Liver (tissue), 3 donors: Measurements from ENCODE around the gene VPS26C.

Source experiments
- EGR1 ChIP-seq, 2 donors: IDR thresholded peaks; 2 replicates each; pipeline ENCODE4 v1.6.1; 2016 to 2018; ENCODE audit warnings: antibody characterized with exemption in 2 of 2, low read depth in 2 of 2
- GABPA ChIP-seq, 2 donors: IDR thresholded peaks in 1 of 2; conservative IDR thresholded peaks in 1 of 2; 2 replicates each; pipeline ENCODE4 v1.6.1; 2016; ENCODE audit warnings: antibody characterized with exemption in 2 of 2, mild to moderate bottlenecking in 1 of 2, moderate library complexity in 1 of 2
- JUND ChIP-seq, 2 donors: IDR thresholded peaks; 2 replicates each; pipeline ENCODE4 v1.6.1; 2016; ENCODE audit warnings: antibody characterized with exemption in 2 of 2
- NR2F2 ChIP-seq: IDR thresholded peaks from 2 replicates; pipeline ENCODE4 v1.6.1; 2016; ENCODE audit warnings: antibody characterized with exemption
- RAD21 ChIP-seq, 2 donors: IDR thresholded peaks; 2 replicates each; pipeline ENCODE4 v1.6.1; 2016; ENCODE audit warnings: antibody characterized with exemption in 2 of 2, mild to moderate bottlenecking in 2 of 2
- SP1 ChIP-seq: IDR thresholded peaks from 2 replicates; pipeline ENCODE4 v1.6.1; 2018; ENCODE audit warnings: antibody characterized with exemption, mild to moderate bottlenecking
- TAF1 ChIP-seq: conservative IDR thresholded peaks from 2 replicates; pipeline ENCODE4 v1.6.1; 2016; ENCODE audit warnings: antibody characterized with exemption, mild to moderate bottlenecking
- YY1 ChIP-seq: IDR thresholded peaks from 2 replicates; pipeline ENCODE4 v1.6.1; 2016; ENCODE audit warnings: antibody characterized with exemption, mild to moderate bottlenecking
- TF ChIP-seq, protein P1 (sequence below): fragments of 150-350 bp; IDR thresholded peaks from 2 replicates; pipeline ENCODE4 v1.5.1; 2017; ENCODE audit warnings: improper control_type of control experiment, low read depth, low read length; ENCODE audit not compliant: missing input control
- TF ChIP-seq, protein P2 (sequence below): IDR thresholded peaks from 2 replicates; pipeline ENCODE4 v1.6.1; 2016; ENCODE audit warnings: antibody characterized with exemption
- TF ChIP-seq, protein P3 (sequence below): IDR thresholded peaks from 2 replicates; pipeline ENCODE4 v1.6.1; 2016; ENCODE audit warnings: antibody characterized with exemption, mild to moderate bottlenecking
- TF ChIP-seq, protein P4 (sequence below): IDR thresholded peaks from 2 replicates; pipeline ENCODE4 v1.6.1; 2016; ENCODE audit warnings: antibody characterized with exemption
- TF ChIP-seq, protein P5 (sequence below): IDR thresholded peaks from 2 replicates; pipeline ENCODE4 v1.6.1; 2016; ENCODE audit warnings: antibody characterized with exemption
- donor health status: healthy.
- donor health status: healthy.

DNA sequence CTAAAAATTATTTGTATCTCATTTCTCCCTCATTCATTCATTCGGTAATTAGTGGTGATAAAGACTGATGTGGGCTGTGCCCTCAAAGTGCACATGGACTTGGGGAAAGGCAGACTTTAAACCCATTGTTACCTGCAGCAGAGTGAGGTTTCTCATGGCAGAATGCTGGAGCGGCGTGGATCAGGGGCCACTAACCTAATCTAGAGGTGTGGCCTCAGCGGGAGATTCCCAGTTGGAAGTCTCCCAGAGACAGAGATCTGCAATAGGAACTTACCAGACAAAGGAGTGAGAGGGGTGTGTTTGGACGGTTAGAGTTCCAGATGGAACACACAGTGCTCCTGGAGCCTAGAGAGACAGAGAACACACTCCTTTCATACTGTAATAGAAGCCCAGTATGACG, 73.5 kb downstream of the VPS26C start:
- TF ChIP-seq, protein P1, sequence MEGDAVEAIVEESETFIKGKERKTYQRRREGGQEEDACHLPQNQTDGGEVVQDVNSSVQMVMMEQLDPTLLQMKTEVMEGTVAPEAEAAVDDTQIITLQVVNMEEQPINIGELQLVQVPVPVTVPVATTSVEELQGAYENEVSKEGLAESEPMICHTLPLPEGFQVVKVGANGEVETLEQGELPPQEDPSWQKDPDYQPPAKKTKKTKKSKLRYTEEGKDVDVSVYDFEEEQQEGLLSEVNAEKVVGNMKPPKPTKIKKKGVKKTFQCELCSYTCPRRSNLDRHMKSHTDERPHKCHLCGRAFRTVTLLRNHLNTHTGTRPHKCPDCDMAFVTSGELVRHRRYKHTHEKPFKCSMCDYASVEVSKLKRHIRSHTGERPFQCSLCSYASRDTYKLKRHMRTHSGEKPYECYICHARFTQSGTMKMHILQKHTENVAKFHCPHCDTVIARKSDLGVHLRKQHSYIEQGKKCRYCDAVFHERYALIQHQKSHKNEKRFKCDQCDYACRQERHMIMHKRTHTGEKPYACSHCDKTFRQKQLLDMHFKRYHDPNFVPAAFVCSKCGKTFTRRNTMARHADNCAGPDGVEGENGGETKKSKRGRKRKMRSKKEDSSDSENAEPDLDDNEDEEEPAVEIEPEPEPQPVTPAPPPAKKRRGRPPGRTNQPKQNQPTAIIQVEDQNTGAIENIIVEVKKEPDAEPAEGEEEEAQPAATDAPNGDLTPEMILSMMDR = no peak
- no peak for TF ChIP-seq RAD21 (IDR thresholded peaks at IDR 0.05)
- TF ChIP-seq SP1 = no peak
- TF ChIP-seq, protein P2, sequence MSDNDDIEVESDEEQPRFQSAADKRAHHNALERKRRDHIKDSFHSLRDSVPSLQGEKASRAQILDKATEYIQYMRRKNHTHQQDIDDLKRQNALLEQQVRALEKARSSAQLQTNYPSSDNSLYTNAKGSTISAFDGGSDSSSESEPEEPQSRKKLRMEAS = no peak
- no peak for TF ChIP-seq TAF1
- TF ChIP-seq, protein P3, sequence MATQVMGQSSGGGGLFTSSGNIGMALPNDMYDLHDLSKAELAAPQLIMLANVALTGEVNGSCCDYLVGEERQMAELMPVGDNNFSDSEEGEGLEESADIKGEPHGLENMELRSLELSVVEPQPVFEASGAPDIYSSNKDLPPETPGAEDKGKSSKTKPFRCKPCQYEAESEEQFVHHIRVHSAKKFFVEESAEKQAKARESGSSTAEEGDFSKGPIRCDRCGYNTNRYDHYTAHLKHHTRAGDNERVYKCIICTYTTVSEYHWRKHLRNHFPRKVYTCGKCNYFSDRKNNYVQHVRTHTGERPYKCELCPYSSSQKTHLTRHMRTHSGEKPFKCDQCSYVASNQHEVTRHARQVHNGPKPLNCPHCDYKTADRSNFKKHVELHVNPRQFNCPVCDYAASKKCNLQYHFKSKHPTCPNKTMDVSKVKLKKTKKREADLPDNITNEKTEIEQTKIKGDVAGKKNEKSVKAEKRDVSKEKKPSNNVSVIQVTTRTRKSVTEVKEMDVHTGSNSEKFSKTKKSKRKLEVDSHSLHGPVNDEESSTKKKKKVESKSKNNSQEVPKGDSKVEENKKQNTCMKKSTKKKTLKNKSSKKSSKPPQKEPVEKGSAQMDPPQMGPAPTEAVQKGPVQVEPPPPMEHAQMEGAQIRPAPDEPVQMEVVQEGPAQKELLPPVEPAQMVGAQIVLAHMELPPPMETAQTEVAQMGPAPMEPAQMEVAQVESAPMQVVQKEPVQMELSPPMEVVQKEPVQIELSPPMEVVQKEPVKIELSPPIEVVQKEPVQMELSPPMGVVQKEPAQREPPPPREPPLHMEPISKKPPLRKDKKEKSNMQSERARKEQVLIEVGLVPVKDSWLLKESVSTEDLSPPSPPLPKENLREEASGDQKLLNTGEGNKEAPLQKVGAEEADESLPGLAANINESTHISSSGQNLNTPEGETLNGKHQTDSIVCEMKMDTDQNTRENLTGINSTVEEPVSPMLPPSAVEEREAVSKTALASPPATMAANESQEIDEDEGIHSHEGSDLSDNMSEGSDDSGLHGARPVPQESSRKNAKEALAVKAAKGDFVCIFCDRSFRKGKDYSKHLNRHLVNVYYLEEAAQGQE = no peak
- no peak for TF ChIP-seq EGR1 (IDR thresholded peaks at IDR 0.05; ENCODE audit: low read depth in 2 of 2)
- no peak for TF ChIP-seq JUND (IDR thresholded peaks at IDR 0.05)
- TF ChIP-seq GABPA (IDR thresholded peaks at IDR 0.05 in 1 of 2, conservative IDR thresholded peaks at IDR 0.05 in 1 of 2) = no peak
- TF ChIP-seq, protein P4, sequence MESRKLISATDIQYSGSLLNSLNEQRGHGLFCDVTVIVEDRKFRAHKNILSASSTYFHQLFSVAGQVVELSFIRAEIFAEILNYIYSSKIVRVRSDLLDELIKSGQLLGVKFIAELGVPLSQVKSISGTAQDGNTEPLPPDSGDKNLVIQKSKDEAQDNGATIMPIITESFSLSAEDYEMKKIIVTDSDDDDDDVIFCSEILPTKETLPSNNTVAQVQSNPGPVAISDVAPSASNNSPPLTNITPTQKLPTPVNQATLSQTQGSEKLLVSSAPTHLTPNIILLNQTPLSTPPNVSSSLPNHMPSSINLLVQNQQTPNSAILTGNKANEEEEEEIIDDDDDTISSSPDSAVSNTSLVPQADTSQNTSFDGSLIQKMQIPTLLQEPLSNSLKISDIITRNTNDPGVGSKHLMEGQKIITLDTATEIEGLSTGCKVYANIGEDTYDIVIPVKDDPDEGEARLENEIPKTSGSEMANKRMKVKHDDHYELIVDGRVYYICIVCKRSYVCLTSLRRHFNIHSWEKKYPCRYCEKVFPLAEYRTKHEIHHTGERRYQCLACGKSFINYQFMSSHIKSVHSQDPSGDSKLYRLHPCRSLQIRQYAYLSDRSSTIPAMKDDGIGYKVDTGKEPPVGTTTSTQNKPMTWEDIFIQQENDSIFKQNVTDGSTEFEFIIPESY = no peak
- no peak for TF ChIP-seq NR2F2
- TF ChIP-seq, protein P5, sequence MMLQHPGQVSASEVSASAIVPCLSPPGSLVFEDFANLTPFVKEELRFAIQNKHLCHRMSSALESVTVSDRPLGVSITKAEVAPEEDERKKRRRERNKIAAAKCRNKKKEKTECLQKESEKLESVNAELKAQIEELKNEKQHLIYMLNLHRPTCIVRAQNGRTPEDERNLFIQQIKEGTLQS = no peak
- no peak for TF ChIP-seq YY1
